ENCODE data around the gene UBA6.
"Not testable (repeated sequence)": the region's sequence is repeated elsewhere in the genome, so short reads cannot be mapped to it uniquely, and the experiment has no call there.

The UBA6 gene

DNA sequence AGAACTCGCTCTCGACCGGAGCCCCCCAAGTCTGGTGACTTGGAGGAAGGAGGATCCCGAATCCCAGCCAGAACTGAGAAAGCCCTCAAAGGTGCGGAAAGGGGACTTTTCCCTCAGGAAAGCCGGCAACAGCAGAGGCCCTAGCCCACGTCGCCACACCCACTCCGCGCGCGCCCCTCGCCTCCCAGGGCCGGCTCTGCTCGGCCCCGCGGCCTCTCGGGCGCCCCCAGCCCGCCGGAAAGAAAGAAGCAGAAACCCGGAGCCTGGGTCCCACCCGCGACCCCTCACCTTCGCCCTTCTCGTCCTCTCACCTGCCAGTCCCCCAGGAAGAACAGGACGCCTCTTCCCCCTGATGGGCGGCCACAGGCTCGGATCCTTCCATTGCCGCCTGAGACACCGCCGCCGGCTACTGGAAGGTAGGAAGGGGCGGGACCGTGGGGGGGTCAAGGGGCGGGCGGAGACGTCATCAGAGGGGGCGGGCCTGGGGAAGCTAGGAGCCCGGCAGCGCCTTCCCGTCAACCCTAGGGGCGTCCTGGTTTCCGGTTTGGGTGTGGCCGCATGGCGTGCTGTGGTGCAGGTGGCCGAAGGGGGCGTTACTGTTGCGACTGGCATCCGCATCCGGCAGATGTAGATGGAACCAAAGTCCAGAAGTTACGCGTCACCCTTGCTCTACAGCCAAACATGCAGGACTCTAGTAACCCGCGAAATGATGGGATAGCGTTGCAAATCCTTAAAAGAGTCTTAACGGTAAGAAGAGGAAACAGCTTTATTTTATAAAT, at the start of gene UBA6:
TSS of gene UBA6 (minus strand) at position 418 of the 779 bp plus-strand sequence. CDS start at position 382, 36 bp downstream.
- peak; percentile 95 for DNase-seq

DNA sequence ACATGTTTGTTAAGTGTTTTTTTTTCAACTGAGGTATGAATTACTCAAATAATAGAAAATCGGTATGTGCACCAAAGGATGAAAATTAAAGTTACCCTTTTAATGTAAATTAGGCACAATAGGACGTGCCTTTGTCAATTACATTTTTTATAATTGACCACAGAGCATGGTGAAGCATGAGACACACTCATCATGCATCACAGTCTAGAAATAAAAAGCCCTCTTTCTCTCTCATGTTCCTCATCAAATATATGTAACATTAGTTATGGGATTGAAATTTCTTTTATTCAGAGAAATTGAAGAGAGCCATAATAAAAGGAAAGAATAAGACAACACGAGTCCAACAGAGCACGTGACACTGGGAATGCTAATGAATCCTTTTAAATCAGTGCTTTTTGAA, 49.7 kb upstream of the UBA6 start:
- no peak for DNase-seq

DNA sequence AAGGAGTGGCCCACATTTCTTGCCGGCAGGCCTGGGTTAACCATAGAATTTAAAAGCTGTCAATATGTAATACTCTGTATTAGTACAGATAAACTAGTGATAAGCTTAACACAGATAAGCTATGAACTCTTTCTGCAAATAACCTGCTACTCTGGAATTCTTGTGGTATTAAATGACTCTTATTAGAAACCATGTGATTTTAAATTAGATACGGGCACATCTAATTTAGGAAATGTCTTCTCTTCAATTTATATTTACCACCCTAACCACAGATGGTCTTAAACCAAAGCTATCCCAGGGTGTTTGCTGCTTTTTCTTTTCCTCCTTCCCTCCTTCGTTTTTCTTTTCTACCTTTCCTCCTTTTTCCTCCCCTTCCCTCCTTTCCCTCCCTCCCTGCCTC, 48.3 kb upstream of the UBA6 start:
- DNase-seq = no peak

DNA sequence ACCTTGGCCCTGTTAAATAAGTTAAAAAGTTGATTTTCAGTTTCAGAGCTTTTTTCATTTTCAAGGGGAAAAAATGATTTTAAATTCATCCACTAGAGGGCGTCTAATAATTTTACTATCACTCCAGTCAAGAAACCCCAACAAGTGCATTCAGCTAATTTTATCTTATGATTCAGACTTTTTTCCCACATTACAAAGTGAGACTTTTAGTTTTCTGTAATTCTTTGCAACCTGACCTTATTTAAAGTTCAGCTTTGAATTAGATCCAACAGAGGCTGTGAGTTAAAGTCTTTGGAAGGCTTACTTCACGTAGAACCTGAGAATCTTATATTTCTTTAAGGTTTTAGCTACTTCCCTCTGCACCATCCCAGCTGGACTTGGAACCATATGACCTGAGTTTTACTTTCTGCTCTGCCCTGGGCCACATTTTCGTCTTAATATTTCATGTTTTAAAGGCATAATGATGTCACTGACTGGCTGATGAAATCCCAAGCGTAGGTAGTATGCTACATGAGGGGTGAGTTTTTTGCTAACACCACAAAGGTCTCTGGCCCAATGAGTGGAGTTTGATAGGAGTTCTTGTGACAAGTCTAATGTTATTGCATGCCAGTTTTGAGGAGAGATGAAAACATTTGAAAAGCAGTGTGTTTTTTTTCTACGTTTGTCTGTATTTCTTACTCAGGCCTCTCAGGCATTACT, 46.0 kb upstream of the UBA6 start:
- DNase-seq = peak; percentile 40

DNA sequence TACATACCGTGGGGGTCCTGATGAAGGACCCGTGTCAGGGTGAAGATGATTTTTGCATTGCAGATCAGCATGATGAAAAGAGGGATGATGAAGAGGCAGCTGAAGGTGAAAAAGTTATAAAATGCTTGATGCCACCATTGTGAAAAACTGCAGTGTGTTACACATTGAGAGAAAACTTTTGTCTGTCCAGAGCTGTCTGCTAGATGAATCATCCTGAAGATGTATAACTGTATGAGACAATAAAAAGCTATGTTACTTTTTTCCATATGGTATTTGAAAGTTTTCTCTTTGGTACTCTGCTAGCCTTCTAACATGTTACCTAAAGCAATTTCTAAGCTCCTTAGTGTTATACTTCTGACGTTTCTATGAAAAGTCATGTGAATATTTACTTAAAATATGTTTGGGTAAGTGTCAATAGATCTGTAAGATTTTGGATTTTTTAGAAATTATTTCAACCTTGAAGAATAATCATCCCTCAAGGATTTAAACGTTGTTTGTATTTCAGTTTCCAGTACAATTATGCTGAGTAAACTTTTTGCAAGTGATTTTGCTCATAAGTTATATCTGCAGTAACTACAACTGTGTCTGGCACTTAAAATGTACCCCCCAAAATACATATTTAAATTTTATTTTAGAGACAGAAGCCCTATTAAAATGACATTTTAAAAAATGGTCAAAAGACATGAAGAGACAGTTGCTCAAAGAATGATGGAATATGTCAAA, 43.8 kb upstream of the UBA6 start:
- DNase-seq = peak; percentile 63

DNA sequence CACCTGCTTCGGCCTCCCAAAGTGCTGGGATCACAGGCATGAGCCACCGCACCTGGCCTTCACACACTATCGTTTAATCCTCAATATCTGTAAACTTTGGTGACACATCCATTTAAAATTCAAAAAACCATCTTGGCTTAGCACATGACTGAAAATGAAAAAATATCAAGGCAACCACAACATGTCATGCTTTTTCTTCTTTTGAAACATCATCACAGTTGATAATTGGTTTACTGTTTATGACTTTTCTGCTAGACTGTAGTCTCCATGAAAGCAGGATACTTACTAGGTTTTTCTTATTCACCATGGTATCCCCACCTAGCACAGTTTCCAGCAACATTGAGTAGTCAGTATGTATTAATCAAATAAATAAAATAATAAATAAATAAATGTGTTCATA, 42.2 kb upstream of the UBA6 start:
- DNase-seq = no peak

DNA sequence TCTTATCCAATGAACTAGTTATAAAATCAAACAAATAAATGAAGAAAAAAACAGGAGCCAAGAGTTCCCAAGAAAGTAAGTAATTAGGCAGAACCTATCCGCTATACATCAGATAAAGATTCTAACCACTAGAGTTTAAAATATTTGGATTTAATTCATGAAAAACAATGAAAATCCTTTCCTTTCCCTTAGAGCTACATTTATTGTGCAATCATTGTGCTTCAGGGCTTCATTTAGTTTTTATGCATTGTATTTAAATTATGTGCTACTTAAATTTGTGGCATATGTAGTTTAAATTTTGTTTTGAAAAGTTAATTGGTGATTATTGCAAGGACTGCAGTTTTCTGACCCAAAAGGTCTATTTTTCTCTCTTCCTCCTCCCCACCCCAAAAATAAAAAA, 35.3 kb upstream of the UBA6 start:
- DNase-seq = no peak

DNA sequence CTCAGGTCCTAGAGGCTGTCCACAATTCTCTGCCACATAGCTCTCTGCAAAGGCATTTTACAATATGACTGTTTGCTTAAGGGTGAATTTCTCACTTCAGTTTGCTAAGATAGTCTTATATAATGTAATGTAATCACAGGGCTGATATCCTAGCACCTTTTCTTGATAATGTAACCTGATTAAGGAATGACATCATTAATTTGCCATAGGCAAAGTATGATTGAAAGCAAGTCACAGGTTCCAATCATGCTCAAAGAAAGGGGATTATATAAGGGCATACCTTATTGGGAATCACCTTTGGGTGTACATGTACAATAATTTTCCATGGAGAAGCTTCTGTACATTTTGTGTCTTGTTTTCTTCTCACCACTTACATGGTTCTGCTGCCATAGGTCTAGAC, 34.4 kb upstream of the UBA6 start:
- DNase-seq = no peak

DNA sequence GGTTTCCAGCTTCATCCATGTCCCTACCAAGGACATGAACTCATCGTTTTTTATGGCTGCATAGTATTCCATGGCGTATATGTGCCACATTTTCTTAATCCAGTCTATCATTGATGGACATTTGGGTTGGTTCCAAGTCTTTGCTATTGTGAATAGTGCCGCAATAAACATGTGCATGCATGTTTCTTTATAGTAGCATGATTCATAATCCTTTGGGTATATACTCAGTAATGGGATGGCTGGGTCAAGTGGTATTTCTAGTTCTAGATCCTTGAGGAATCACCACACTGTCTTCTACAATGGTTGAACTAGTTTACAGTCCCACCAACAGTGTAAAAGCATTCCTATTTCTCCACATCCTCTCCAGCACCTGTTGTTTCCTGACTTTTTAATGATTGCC, 29.6 kb upstream of the UBA6 start:
- not testable (repeated sequence) for DNase-seq

DNA sequence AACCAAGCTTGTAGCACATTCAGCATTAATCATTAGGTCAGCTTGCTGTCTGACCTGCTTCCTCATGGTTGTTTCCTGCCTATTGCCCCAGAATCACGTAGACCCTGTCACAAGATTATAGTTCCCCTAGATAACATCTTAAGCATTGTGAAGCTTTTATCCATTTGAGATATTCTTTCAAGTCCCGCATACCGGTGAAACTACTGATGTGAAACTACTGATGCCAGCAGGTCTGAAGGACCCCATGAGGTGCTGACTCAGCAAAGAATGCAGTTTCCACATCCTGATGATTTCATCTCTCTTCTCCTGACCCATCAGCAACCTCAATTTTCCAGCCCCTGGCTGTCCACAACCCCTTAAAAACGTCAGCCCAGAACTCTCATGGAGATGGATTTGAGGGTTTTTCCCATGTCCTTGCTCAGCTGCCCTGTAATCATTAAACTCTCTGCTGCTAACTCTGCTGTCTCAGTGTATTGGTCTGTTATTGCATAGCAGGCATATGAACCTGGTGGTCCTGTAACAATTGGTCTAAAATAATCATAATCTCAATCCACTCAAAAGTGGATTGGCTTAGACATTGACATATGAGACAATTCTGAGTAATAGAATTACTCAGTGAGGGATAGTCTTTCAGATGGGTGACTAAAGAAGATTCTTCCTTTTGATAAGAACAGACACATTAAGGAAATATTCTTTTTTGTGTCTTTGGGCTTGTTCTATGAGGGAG, 26.3 kb upstream of the UBA6 start:
- DNase-seq = peak; percentile 79

DNA sequence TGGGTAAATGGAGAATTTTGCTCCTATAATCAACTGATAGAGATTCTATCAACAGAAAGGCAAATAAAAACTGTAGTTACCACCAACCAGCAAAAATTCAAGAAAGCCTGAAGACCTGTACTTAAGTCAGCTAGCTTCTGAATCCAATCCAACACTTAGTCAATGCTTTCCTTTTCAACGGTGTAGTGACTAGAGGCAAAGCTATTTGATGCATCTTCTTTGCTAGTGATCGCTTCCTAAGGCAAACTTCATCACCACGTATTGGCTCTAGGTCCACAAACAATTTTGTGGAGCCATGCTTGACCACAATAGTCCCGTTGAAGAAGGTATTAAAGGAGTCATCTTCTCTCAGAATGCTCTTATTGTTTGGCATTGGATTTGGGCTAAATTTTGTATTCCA, 25.0 kb upstream of the UBA6 start:
- DNase-seq = peak; percentile 55

DNA sequence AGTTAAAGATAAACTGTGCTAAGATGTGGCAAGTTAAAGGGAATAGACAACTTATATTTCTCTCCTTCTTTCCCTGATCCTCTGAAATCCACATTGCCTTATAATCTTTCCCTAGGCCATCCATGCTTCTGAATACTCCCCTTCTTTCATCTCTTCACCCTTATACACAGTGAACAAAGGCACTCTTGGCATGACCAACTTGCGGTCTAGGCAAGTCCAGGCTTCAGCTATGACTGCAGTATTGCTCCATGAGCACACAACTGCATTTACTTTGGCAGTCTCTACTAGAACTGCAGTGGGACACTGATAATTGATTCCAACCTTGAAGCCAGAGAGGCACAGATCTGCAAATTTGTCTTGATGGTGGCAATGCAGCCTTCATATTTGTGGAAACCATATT, 24.2 kb upstream of the UBA6 start:
- DNase-seq = no peak

DNA sequence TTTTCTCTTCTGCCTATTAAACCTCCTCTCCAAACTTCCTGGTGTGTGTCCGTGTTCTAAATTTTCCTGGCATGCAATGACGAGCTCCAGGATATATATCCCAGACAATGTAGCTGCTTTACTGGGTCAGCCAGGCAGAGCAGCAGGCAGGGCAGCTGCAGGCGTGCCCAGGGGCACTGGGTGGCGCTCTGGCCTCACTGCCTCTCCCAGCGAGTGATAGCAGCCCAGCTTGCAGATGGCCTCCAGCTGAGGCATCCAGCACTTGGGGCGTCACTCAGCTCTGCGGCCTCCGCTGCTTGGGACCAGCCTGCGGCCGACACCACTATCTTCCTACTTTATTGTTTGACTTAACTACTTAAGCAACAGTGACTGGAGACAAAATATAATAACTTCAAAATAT, 23.0 kb upstream of the UBA6 start:
- DNase-seq = no peak

DNA sequence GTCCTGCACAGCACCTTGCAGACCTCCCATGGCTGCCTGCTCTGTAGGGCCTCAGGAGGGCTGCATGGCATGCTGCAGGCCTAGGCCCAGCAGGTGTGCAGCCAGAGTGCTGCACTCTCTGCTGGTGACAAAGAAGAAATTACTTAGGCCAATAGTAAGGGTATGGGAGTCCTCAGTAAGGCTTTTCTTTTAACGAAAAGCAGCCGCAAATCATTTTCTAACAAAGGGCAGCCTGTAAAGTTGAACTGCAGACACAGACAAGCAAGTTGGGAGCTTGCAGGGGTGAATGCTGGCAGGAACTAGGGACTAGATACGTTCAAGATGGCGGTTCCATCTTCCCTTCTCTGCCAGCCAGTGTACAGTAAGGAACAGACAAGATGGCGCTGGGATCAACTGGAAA, 22.4 kb upstream of the UBA6 start:
- no peak for DNase-seq

DNA sequence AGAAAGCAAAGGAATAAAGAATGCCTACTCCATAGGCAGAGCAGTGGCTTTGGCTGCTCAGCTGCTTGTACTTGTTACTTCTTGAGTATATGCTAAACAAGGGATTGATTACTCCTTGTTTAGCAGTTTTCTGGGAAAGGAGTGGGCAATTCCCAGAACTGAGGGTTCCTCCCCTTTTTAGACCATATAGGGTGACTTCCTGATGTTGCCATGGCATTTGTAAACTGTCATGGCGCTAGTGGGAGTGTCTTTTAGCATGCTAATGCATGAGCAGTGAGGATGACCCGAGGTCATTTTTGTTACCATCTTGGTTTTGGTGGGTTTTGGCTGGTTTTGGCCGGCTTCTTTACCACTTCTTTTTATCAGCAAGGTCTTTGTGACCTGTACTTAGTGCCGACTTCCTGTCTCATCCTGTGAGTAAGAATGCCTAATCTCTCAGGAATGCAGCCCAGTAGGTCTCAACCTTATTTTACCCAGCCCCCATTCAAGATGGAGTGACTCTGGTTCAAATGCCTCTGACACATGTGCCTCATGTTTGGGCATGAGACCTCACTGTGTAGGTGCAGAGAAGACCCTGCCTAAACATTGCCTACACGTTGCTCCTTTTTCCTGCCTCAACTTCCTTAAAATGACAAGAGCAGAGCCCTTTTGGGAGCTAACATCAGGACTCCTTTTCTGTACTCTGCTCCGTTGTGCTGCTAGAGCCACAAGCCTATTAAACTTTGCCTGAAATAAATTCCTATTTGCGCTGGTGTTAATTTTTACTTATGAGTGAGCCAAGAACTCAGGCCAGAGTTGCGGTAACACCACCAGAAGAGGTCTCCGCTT, 21.0 kb upstream of the UBA6 start:
- peak; percentile 79 for DNase-seq

DNA sequence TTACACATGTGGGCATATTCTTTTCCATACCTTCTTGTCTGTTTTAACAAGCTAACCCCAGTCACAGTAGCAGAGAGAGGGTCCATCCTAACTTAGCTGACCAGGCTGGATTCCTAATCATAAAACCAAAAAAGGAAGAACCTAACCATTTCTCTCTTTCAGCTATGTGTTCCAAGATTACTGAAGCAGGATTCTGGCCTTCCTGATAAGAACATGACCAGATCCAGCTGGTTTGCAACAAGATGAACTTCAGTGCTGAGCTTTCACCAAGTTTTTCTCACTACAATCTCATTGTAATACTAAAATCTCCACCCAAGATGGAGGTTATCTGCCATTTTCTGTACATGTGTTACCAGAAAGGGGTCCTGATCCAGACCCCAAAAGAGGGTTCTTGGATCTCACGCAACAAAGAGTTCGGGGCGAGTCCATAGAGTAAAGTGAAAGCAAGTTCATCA, 20.4 kb upstream of the UBA6 start:
- DNase-seq = no peak

DNA sequence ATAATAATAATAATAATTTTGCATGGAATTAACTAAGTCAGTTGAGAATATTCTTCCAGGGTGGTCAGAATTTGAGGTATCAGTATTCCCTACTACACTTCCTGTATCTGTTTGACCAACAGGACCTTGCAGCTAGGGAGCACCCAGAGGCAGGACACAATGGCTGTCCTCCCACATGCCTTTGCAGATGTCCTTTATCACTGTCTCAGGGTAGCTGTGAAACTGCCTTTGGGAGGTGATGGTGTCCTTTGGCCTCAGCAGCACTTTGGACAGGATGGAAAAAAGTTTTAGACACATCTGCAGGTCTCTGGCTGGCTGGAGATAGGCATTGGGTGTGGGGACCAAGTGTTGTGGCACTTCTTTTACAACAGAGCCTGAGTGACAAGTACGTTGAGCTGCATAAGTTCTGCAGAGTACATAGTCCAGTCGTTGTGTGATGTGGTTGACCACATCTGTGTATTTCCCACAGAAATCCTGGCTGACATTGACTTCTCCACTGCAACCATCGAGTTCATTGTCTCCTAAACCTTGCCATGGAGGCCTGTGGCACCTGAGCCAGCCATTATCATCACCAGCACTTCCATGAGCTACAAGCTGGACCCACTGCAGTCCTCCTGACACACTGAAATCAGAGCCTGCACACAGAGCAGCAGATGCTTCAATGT, 19.1 kb upstream of the UBA6 start:
- no peak for DNase-seq

DNA sequence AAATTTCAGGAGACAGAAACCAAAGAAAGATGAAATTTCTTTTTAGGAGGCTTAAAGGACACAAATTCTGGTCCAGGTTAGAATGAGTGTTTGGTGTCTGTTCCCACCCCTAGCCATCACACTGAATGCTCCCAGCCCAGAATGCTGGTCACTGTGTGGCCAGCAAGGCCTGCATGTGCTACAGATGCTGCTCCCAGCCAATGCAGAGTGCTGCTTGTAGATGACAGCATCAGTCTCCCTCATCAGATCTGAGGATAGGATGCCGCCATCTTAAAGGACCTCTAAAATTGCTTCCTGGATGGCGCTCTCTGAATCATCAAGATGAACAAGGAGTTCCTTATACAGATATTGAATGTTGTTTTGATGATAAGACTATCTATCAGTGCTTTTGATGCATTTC, 17.9 kb upstream of the UBA6 start:
- no peak for DNase-seq

DNA sequence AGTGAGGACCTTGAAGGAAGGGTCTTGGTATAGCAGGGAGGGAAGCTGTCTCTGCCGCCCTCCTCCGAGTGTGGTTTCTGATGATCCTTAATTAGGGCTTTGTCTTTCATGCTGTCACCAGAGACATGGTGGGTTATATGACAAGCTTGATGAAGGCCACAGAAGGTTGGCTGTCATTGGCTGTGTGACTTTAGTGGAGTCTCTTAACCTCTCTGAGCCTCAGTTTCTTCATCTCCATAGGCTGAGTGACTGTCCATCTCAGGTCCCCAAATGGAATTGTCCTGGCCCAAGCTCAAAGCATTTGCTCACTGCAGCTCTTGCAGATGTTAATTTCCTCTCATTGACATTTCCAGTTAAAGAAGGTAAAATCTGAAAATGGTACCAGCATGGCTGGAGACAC, 16.6 kb upstream of the UBA6 start:
- no peak for DNase-seq

DNA sequence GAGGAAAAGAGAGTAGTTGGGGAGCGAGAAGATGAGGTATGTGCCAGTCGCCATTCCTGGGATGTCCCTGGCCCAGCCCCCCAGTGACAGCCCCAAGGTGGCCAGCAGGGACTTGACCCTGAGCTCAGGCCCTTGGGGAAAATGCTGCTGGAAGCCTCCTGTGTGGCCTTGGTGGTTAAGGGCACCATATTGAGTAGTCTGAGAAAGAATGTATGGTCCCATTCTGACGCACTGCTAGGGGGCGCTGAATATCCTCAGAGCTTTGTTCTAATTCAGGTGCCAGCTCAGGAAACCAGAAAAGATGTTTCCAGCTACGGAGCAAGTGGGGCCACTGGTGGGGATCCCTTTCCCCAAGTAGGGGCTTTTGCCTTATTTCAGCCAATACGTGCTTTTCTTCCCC, 14.0 kb upstream of the UBA6 start:
- DNase-seq = no peak

DNA sequence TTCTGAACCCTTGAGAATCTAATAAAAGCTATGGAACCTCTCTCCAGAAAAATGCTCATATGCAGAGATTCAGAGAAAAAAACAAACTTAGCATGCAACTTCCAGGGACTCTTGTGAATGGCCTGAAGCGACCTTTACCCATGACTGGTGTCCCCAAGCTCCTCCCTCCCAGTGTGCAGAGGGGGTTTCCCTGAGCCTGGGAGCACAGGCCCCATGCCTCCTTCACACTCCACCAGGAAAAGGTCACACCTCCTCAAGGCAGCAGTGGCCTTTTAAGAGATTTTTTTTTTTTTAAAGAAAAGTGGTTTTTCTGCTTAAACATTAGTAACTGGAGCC, 13.3 kb upstream of the UBA6 start:
- no peak for DNase-seq

All from fibroblast of skin of right biceps (primary cell).